ENCODE results near the gene SHC2. TPM values are rescaled to one million over a fixed set of nuclear protein-coding genes. Genes with fewer than 3 reads are reported as not detected.

SHC2 gene
- total and polyA plus RNA-seq, 2 experiments from 2014 or later = 50.8 to 111 TPM

DNA sequence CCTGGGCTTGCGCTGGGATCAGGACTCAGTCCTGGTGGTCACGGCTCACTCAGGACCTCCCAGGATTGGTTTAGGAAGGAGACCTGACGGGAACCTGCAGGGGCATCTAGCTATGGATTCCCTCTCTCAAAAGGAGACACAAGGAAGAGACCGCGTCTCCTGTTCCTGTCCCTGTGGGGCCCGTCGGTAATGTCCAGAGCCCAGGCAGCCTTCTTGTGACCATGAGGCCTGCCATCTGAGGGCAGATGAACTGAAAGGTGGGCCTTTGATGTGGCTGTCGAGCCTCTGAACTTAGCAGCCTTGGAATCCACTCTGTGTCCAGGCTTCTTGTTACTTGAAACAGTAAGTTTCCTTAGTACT is 84.7 kb downstream of the SHC2 start:
- no peak overlapping the region for H3K4me2 ChIP-seq
- WGBS (ENCODE audit: low lambda C conversion rate, missing lambda C conversion rate) = 98% methylated on average over 7 of the region's 8 CpGs
- DNase-seq (ENCODE audit: low spot score) = no peak
- no peak overlapping the region for H3K27ac ChIP-seq
- no peaks in the 10 kb centered on the region for H3K4me1 ChIP-seq (ENCODE audit: insufficient read depth)
- H3K4me3 ChIP-seq = no peak overlapping the region
- no peaks in the 10 kb centered on the region for H3K9me3 ChIP-seq (ENCODE audit: low read depth)
- no peaks in the 10 kb centered on the region for H4K20me1 ChIP-seq (ENCODE audit: insufficient read depth, poor library complexity, severe bottlenecking)
- H3K9me2 ChIP-seq (replicated peaks; ENCODE audit: insufficient read depth) = no peaks in the 10 kb centered on the region
- H3K36me3 ChIP-seq (replicated peaks; ENCODE audit: insufficient read depth, low read depth) = no peaks in the 10 kb centered on the region
- no peaks in the 10 kb centered on the region for H3K79me2 ChIP-seq
- TF ChIP-seq EZH2 (IDR thresholded peaks at IDR 0.05; ENCODE audit: borderline replicate concordance) (no peak), CTCF (IDR thresholded peaks at IDR 0.05; ENCODE audit: poor library complexity) (no peak), EZH2phosphoT487 (IDR thresholded peaks at IDR 0.05; ENCODE audit: low read depth, severe bottlenecking, unreplicated experiment) (no peak)
- H2AFZ ChIP-seq = no peak overlapping the region
- H3K27me3 ChIP-seq = peaks cover 4% of the 10 kb centered on the region

- Histone ChIP-seq H4K20me1 (ENCODE audit: insufficient read depth, poor library complexity, severe bottlenecking) (no peaks in the 10 kb centered on the region), H3K36me3 (replicated peaks; ENCODE audit: insufficient read depth, low read depth) (no peaks in the 10 kb centered on the region), H3K9me3 (ENCODE audit: low read depth) (no peaks in the 10 kb centered on the region), H3K4me2 (no peak overlapping the region), H3K79me2 (no peaks in the 10 kb centered on the region), H3K4me1 (ENCODE audit: insufficient read depth) (no peaks in the 10 kb centered on the region), H2AFZ (no peak overlapping the region), H3K27ac (no peak overlapping the region), H3K4me3 (no peak overlapping the region), H3K27me3 (peaks cover 4% of the 10 kb centered on the region), H3K9me2 (replicated peaks; ENCODE audit: insufficient read depth) (no peaks in the 10 kb centered on the region)
- WGBS (ENCODE audit: low lambda C conversion rate, missing lambda C conversion rate) = 86% methylated on average over 33 of the region's 43 CpGs
- DNase-seq (ENCODE audit: low spot score) = no peak
- no peak for TF ChIP-seq CTCF (IDR thresholded peaks at IDR 0.05; ENCODE audit: poor library complexity)
- TF ChIP-seq EZH2 (IDR thresholded peaks at IDR 0.05; ENCODE audit: borderline replicate concordance) = no peak
- TF ChIP-seq EZH2phosphoT487 (IDR thresholded peaks at IDR 0.05; ENCODE audit: low read depth, severe bottlenecking, unreplicated experiment) = no peak
Observed at GRCh38 chr19:375395-376110, 85.3 kb downstream of the SHC2 start.

- 89% methylated on average over 17 of the region's 17 CpGs for WGBS (ENCODE audit: low lambda C conversion rate, missing lambda C conversion rate)
- H3K4me2 ChIP-seq = no peak overlapping the region
- no peaks in the 10 kb centered on the region for H3K9me2 ChIP-seq (replicated peaks; ENCODE audit: insufficient read depth)
- peaks cover 4% of the 10 kb centered on the region for H3K27me3 ChIP-seq
- no peaks in the 10 kb centered on the region for H3K4me1 ChIP-seq (ENCODE audit: insufficient read depth)
- DNase-seq (ENCODE audit: low spot score) = no peak
- no peaks in the 10 kb centered on the region for H3K9me3 ChIP-seq (ENCODE audit: low read depth)
- H3K36me3 ChIP-seq (replicated peaks; ENCODE audit: insufficient read depth, low read depth) = no peaks in the 10 kb centered on the region
- H4K20me1 ChIP-seq (ENCODE audit: insufficient read depth, poor library complexity, severe bottlenecking) = no peaks in the 10 kb centered on the region
- no peak overlapping the region for H3K27ac ChIP-seq
- no peak for TF ChIP-seq EZH2phosphoT487 (IDR thresholded peaks at IDR 0.05; ENCODE audit: low read depth, severe bottlenecking, unreplicated experiment)
- no peak for TF ChIP-seq CTCF (IDR thresholded peaks at IDR 0.05; ENCODE audit: poor library complexity)
- TF ChIP-seq EZH2 (IDR thresholded peaks at IDR 0.05; ENCODE audit: borderline replicate concordance) = no peak
- no peak overlapping the region for H2AFZ ChIP-seq
- H3K4me3 ChIP-seq = no peak overlapping the region
- no peaks in the 10 kb centered on the region for H3K79me2 ChIP-seq
Observed at GRCh38 chr19:374886-375235, 86.0 kb downstream of the SHC2 start.

Data from hepatocyte (in vitro differentiated cells).